Measurements from ENCODE around the gene CST9.

- TF ChIP-seq, protein P1, sequence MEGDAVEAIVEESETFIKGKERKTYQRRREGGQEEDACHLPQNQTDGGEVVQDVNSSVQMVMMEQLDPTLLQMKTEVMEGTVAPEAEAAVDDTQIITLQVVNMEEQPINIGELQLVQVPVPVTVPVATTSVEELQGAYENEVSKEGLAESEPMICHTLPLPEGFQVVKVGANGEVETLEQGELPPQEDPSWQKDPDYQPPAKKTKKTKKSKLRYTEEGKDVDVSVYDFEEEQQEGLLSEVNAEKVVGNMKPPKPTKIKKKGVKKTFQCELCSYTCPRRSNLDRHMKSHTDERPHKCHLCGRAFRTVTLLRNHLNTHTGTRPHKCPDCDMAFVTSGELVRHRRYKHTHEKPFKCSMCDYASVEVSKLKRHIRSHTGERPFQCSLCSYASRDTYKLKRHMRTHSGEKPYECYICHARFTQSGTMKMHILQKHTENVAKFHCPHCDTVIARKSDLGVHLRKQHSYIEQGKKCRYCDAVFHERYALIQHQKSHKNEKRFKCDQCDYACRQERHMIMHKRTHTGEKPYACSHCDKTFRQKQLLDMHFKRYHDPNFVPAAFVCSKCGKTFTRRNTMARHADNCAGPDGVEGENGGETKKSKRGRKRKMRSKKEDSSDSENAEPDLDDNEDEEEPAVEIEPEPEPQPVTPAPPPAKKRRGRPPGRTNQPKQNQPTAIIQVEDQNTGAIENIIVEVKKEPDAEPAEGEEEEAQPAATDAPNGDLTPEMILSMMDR (IDR thresholded peaks at IDR 0.05): no peak
- no peak for TF ChIP-seq POLR2A (IDR thresholded peaks at IDR 0.05)
Observed at GRCh38 chr20:23649242-23649641, 43.5 kb upstream of the CST9 start.
